Memory B cell (primary cell): ENCODE data around the gene TTC33.
"Not testable (repeated sequence)": the region's sequence is repeated elsewhere in the genome, so short reads cannot be mapped to it uniquely, and the experiment has no call there.

Source experiments
- ATAC-seq: fragments of 150-1000 bp; cut with Tn5 transposase; 2 replicates; pipeline ENCODE4 v1.10.0; 2021; ENCODE audit warnings: low read depth, mild to moderate bottlenecking, moderate library complexity
- DNase-seq, 2 donors: peaks; one replicate each; pipeline ENCODE4 v3.0.0; 2022; ENCODE audit warnings: low spot score in 2 of 2
- H3K27ac Mint-ChIP-seq: one replicate; pipeline ENCODE4 v1.8.0; 2022; ENCODE audit warnings: mild to moderate bottlenecking, moderate library complexity, mixed read lengths
- H3K27me3 Mint-ChIP-seq: one replicate; pipeline ENCODE4 v1.8.0; 2022; ENCODE audit warnings: mixed read lengths
- H3K36me3 Mint-ChIP-seq: one replicate; pipeline ENCODE4 v1.8.0; 2022; ENCODE audit warnings: mild to moderate bottlenecking, mixed read lengths
- H3K4me1 Mint-ChIP-seq: one replicate; pipeline ENCODE4 v1.8.0; 2022; ENCODE audit warnings: mixed read lengths
- H3K4me3 Mint-ChIP-seq: one replicate; pipeline ENCODE4 v1.8.0; 2022; ENCODE audit warnings: mild to moderate bottlenecking, moderate library complexity, mixed read lengths
- H3K9me3 Mint-ChIP-seq: one replicate; pipeline ENCODE4 v1.8.0; 2022; ENCODE audit warnings: mixed read lengths

The TTC33 gene

DNA sequence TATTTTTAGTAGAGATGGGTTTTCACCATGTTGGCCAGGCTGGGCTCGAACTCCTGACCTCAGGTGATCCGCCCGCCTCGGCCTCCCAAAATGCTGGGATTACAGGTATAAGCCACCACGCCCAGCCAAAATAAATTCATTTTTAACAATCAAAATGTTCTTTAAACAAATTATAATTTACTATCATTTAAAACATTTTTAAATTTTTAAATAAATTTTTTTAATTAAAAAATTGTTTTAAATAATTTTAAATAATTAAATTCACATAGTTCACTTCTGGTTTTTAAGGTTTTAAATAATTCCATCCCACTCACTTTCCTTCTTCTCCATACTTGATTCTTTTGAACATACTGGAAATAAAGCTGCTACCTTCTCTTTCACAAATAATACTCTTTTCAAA, 15.0 kb upstream of the TTC33 start:
- DNase-seq = no peak
- Mint-ChIP-seq H3K4me3 (no peak overlapping the region), H3K27ac (no peak overlapping the region), H3K9me3 (no peaks in the 10 kb centered on the region), H3K36me3 (peaks cover 22% of the 10 kb centered on the region), H3K4me1 (no peaks in the 10 kb centered on the region), H3K27me3 (no peaks in the 10 kb centered on the region)
- no peak for ATAC-seq

DNA sequence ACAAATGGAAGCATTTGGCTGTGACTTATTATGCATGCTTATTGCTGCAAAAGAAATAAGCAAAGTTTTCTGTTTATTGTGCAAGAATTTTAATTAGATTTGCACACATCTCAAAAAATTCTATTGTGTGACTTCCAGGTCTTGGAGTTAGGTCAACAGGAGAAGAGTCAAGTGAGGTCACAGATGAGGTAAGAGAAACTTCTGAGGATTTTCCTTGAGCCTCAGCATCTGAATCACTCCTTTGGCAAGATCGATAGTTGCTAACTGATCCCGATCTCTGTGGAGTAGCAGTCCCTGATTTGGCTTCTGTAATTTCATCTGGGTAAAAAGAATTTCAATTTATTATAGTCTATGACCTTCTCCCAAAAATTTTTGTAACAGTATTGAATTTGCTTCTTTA, 6.9 kb upstream of the TTC33 start:
- DNase-seq = no peak
- H3K27me3 Mint-ChIP-seq = no peaks in the 10 kb centered on the region

DNA sequence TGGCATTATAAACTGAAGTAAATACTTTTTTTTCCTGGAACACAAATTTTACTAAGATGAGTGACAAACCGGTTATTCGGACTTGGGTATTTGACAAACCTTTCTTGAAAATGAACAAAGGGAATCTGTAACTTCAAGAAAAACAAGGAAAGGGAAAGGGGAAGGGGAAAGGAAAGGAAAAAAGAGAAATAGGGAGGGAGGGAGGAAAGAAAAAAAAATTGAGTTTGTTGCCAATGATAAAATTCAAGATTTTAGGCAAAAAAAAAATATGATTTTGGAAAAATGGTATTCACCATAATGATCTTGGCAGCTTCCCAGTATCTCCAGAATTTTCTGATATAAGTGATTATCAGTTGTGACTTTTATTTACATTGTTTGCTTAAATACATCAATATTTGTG, 1.6 kb upstream of the TTC33 start:
- Mint-ChIP-seq H3K36me3 (peaks cover 4% of the 10 kb centered on the region), H3K4me1 (peaks cover 4% of the 10 kb centered on the region), H3K27me3 (no peaks in the 10 kb centered on the region), H3K9me3 (no peaks in the 10 kb centered on the region), H3K4me3 (no peak overlapping the region), H3K27ac (no peak overlapping the region)
- ATAC-seq (no peak), DNase-seq (no peak)

More for the DNA sequence above, 6.9 kb upstream of the TTC33 start:
- no peak overlapping the region for H3K4me3 Mint-ChIP-seq
- no peaks in the 10 kb centered on the region for H3K9me3 Mint-ChIP-seq
- no peaks in the 10 kb centered on the region for H3K4me1 Mint-ChIP-seq
- H3K36me3 Mint-ChIP-seq = peaks cover 13% of the 10 kb centered on the region
- no peak overlapping the region for H3K27ac Mint-ChIP-seq
- no peak for ATAC-seq

DNA sequence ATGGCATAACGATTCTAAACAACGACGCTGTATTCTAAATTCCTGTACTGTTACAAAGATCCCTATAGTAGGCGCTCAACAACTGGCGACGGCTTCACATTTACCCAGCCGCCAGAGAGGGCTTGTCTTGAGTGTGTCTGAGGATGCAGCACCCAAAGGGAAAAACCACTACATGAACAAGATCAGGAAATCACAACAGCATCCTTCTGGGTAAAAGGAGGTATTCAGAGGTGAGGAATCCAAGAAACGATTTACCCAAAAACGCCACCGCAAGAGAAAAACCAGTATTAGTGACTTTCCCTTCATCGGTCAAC, 711 bp downstream of the TTC33 start:
- ATAC-seq = peak; percentile 72
- Mint-ChIP-seq H3K27me3 (no peaks in the 10 kb centered on the region), H3K27ac (no peak overlapping the region)

DNA sequence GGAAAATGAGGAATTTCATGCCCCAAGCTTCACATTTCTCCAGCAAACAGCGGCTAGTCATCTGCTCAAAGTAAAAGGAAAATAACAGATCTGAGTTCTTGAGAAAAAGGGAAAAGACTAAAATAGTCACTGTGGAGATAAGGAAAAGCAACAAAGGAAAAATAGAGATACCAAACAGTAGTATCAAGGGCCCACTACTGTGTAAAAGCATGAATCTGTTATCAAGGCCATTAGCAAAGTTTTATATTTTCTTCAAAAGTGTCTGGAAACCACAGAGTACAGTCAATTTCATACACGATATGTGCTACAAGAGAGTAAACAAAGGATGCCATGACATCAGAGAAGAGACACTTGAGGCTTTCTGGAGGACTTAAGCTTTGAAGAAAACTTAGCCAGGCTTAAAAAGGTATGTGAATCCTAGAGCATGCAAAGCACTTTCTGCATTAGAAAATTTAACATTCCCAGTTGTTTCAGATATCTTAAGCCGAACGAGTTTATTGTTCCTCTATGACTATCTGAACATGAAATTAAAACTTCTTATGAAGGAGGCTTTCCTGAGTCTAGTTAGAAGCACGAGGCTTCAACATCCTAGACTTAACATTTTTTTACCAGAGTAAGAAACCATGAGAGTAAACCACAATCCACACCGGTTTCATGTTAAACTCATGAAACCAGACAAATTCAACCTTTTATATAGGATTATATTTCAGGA, 1.2 kb downstream of the TTC33 start:
- ATAC-seq = no peak
- H3K36me3 Mint-ChIP-seq = peaks cover 9% of the 10 kb centered on the region
- H3K27me3 Mint-ChIP-seq = no peaks in the 10 kb centered on the region
- H3K27ac Mint-ChIP-seq = no peak overlapping the region
- H3K4me1 Mint-ChIP-seq = peaks cover 14% of the 10 kb centered on the region
- DNase-seq = no peak
- H3K4me3 Mint-ChIP-seq = no peak overlapping the region
- H3K9me3 Mint-ChIP-seq = no peaks in the 10 kb centered on the region

More for the DNA sequence above, 711 bp downstream of the TTC33 start:
- peaks cover 14% of the 10 kb centered on the region for H3K4me1 Mint-ChIP-seq
- peaks cover 9% of the 10 kb centered on the region for H3K36me3 Mint-ChIP-seq
- no peak overlapping the region for H3K4me3 Mint-ChIP-seq
- peak; percentile 37 to 42 for DNase-seq
- no peaks in the 10 kb centered on the region for H3K9me3 Mint-ChIP-seq

DNA sequence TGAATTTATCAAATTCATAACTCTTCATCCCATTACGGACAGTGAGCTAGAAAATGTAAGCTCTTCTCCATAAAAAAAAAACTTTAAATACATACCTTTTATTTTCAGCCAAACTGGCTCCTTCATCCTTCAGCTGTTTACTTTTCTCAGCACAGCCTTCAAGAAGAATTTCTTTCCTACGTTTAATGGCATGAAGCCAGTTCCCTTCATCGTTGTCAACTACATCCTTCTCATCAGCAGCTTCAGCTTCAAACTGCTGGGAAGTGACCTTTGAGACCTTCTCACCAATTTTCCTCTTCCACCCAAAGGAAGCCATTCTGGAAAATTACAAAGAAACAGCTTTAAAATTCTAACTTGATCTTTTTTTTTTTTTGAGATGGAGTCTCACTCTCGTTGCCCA, 9.1 kb downstream of the TTC33 start:
- no peaks in the 10 kb centered on the region for H3K27me3 Mint-ChIP-seq

DNA sequence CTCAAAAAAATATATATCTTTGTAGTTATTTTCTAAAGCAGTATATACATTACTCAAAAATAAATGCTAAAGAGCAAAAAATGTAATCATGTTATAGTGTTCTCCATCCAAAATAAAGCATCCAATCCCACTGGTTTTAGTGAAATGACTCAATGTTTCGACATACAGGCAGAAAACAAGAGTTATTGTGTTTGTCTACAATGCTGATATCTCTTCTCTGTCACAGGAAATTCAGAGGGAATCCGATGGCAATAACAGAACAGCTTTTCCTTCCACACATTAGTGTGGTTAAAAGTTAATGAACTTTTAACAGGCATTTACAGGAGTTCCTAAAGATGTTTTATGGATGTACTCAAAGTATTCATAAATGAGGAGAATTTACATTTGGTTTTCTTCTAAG, 12.0 kb downstream of the TTC33 start:
- Mint-ChIP-seq H3K4me3 (no peak overlapping the region), H3K36me3 (peaks cover 38% of the 10 kb centered on the region), H3K27ac (no peak overlapping the region), H3K9me3 (peaks cover 7% of the 10 kb centered on the region), H3K27me3 (no peaks in the 10 kb centered on the region), H3K4me1 (peaks cover 10% of the 10 kb centered on the region)
- ATAC-seq = no peak
- no peak for DNase-seq

More for the DNA sequence above, 9.1 kb downstream of the TTC33 start:
- DNase-seq (no peak), ATAC-seq (no peak)
- no peak overlapping the region for H3K4me3 Mint-ChIP-seq
- no peak overlapping the region for H3K27ac Mint-ChIP-seq
- peaks cover 20% of the 10 kb centered on the region for H3K36me3 Mint-ChIP-seq
- no peaks in the 10 kb centered on the region for H3K9me3 Mint-ChIP-seq
- peaks cover 17% of the 10 kb centered on the region for H3K4me1 Mint-ChIP-seq

DNA sequence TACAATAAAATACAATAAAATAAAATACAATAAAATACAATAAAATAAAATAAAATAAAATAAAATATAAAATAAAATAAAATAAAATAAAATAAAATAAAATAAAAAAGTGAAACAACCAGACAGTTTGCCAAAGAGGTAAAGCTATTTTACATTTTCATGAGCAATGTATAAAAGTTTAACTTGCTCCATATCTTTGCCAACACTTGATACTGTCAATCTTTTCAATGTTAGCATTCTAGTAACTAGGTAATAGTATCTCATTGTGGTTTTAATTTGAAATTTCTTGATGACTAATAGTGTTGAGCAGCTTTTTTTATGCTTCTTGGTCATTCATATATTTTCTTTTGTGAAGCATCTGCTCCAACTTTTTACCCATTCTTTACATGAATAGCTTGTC, 17.3 kb downstream of the TTC33 start:
- no peak overlapping the region for H3K4me3 Mint-ChIP-seq
- H3K36me3 Mint-ChIP-seq = peaks cover 37% of the 10 kb centered on the region
- H3K9me3 Mint-ChIP-seq = peaks cover 8% of the 10 kb centered on the region

DNA sequence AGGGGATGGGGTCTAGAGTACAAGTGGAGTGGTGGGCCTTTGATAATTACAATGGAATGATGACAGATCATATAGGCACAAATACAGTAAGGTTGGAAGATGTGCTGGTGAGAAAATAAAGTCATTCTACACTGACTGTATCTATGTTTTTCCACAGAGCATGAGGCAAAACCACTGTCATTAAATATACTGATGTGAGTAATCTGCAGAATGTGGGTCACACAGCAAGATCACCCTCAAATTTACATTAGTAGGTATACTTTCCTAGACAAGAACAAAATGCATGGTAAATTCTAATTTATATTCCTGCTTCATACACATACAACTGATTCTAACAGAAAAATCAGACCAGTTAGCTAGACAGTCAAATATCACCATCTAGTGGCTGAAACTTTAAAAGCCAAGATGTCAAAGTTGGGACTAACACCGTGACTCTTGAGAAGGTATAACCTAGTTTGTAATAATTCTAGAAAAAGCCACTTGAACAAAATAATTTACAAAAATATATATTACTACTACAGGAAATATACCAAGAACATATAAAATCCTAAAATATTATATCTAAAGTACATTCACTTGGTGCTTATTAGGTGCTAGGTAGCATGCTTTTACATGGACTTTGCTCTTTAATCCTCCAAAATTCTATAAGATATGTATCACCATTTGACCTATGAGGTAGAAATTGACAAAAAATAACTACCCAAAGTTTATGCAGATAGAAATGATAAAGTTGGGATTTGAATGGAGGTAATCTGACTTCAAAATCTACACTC, 19.5 kb downstream of the TTC33 start:
- Mint-ChIP-seq H3K4me1 (peaks cover 23% of the 10 kb centered on the region), H3K9me3 (peaks cover 6% of the 10 kb centered on the region), H3K27ac (no peak overlapping the region), H3K4me3 (no peak overlapping the region), H3K27me3 (no peaks in the 10 kb centered on the region), H3K36me3 (peaks cover 28% of the 10 kb centered on the region)
- peak; percentile 63 for ATAC-seq
- peak in 1 of 2 donors; percentile 38 for DNase-seq

More for the DNA sequence above, 17.3 kb downstream of the TTC33 start:
- ATAC-seq (no peak), DNase-seq (no peak)
- Mint-ChIP-seq H3K27ac (no peak overlapping the region), H3K4me1 (peaks cover 23% of the 10 kb centered on the region), H3K27me3 (no peaks in the 10 kb centered on the region)

DNA sequence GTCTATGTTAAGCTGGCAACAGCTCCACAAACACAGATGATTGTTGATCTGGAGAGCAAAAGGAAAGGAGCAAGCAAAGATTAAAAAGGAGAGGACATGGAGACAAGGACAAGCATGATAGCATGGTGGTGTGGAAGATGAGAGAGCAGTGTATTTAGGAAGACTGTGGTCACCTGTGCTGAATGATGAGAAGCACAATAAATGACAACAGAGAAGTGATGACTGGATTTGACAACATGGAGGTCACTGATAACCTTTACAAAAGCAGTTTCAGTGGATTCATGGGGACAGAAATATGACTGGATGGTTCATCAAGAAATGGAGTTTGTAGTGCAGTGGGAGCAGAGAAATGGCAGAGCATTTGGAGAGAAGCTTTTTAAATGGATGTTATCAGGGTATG, 20.2 kb downstream of the TTC33 start:
- no peak overlapping the region for H3K27ac Mint-ChIP-seq
- H3K4me1 Mint-ChIP-seq = peaks cover 26% of the 10 kb centered on the region
- ATAC-seq = no peak
- H3K9me3 Mint-ChIP-seq = peaks cover 2% of the 10 kb centered on the region
- H3K4me3 Mint-ChIP-seq = no peak overlapping the region
- DNase-seq = no peak
- no peaks in the 10 kb centered on the region for H3K27me3 Mint-ChIP-seq
- H3K36me3 Mint-ChIP-seq = peaks cover 24% of the 10 kb centered on the region

DNA sequence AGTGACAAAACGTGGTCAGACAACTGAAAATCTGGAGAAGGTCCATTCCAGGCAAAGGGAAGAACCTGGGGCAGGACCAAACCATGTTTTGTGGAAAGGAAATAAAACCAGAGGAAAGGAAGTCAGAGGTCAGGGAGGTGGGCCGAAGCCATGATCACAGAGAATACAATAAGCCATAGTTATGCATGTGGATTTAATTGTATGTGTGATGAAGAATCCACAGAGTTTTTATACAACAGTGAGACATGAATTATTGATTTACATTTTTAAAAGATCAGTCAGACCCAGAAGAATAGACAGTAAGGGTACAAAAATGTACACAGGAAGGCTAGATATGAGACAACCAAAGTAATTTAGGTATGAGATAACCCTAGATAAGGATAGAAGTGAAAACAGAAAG, 20.8 kb downstream of the TTC33 start:
- Mint-ChIP-seq H3K4me3 (no peak overlapping the region), H3K36me3 (peaks cover 20% of the 10 kb centered on the region), H3K4me1 (peaks cover 26% of the 10 kb centered on the region), H3K27me3 (no peaks in the 10 kb centered on the region), H3K27ac (no peak overlapping the region), H3K9me3 (peaks cover 1% of the 10 kb centered on the region)
- ATAC-seq = no peak
- no peak for DNase-seq

DNA sequence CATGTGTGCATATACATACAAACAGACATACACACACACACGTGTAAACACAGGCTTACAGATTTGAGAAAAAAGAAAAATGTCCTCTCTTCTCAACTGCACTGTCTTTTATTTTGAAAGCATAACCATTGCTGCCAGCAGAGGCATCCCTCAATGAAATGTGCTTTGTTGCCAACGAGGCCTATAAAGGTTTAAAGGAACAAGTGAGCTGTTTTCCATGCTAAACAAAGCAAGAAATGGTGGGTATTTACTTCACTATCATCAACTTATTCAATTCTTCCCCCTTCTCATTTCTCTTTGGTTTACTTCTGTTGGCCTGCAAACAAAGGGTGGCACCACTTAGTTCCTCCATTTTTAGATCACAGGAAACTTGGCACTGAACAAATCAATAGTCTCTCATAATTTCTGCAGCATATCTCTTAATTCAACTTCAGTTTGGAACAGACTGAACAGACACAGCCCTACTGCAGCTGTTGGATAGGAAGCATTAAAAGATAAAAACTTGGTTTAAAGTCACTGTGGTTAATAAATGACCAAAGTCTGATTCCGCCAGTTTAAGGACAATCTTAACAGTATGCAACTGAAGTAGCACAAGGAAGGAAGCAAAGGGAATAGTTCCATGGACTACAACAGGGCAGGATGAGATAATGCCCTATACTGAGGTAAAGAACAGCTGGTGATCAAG, 21.7 kb downstream of the TTC33 start:
- peaks cover 1% of the 10 kb centered on the region for H3K9me3 Mint-ChIP-seq
- H3K36me3 Mint-ChIP-seq = peaks cover 16% of the 10 kb centered on the region
- H3K4me3 Mint-ChIP-seq = no peak overlapping the region
- no peak overlapping the region for H3K27ac Mint-ChIP-seq
- H3K27me3 Mint-ChIP-seq = no peaks in the 10 kb centered on the region
- ATAC-seq = no peak
- no peak for DNase-seq
- H3K4me1 Mint-ChIP-seq = peaks cover 26% of the 10 kb centered on the region

DNA sequence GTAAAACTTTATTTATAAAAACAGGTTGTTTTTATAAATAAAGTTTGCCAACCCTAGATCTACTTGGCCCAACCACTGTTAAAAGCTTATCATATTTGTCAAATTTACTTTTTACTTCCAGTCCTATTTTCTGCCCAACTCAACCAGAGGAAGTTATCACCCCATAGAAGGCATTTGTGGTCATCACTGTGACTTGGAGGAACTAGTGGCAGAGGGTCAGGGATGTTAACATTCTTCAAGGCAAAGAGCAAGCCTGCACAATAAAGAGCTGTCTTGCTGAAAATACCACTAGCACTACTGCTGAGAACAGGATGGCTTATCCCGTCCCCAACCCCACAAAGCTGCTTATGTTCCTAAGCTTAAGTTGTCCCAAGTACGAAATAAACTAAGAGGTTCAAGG, 22.3 kb downstream of the TTC33 start:
- Mint-ChIP-seq H3K27me3 (no peaks in the 10 kb centered on the region), H3K4me1 (peaks cover 26% of the 10 kb centered on the region), H3K9me3 (no peaks in the 10 kb centered on the region), H3K4me3 (no peak overlapping the region), H3K36me3 (peaks cover 13% of the 10 kb centered on the region), H3K27ac (no peak overlapping the region)
- DNase-seq (no peak), ATAC-seq (no peak)

DNA sequence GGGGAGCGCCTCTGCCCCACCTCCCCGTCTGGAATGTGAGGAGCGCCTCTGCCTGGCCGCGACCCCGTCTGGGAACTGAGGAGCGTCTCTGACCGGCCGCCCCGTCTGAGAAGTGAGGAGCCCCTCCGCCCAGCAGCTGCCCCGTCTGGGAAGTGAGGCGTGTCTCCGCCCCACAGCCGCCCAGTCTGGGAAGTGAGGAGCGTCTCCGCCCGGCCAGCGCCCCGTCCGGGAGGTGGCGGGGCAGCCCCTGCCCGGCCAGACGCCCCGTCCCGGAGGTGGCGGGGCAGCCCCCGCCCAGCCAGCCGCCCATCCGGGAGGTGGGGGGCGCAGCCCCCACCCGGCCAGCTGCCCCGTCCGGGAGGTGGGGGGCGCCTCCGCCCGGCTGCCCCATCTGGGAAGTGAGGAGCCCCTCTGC, 33.3 kb downstream of the TTC33 start:
- DNase-seq, H3K4me1 Mint-ChIP-seq, H3K27me3 Mint-ChIP-seq, ATAC-seq, H3K9me3 Mint-ChIP-seq, H3K27ac Mint-ChIP-seq, H3K4me3 Mint-ChIP-seq: not testable (repeated sequence)
- peaks cover 29% of the 10 kb centered on the region for H3K36me3 Mint-ChIP-seq
